ENCODE measurements around the gene DCC.

DCC gene

GRCh38 chr18:52764316-52764715, 424.3 kb downstream of the DCC start:
- no peak overlapping the region for H3K4me3 ChIP-seq (ENCODE audit: low read depth, low read length)
- no peak for DNase-seq (ENCODE audit: low read depth)
- no peak for TF ChIP-seq CTCF (conservative IDR thresholded peaks at IDR 0.05; ENCODE audit: low read depth, low read length)

GRCh38 chr18:52766002-52766545, 426.1 kb downstream of the DCC start:
- no peak for TF ChIP-seq CTCF (conservative IDR thresholded peaks at IDR 0.05; ENCODE audit: low read depth, low read length)

GRCh38 chr18:52781113-52781512, 441.1 kb downstream of the DCC start:
- no peak overlapping the region for H3K4me3 ChIP-seq (ENCODE audit: low read depth, low read length)
- no peak for DNase-seq (ENCODE audit: low read depth)
- TF ChIP-seq CTCF (conservative IDR thresholded peaks at IDR 0.05; ENCODE audit: low read depth, low read length), result no peak

More at GRCh38 chr18:52766002-52766545, 426.1 kb downstream of the DCC start:
- no peak for DNase-seq (ENCODE audit: low read depth)
- no peak overlapping the region for H3K4me3 ChIP-seq (ENCODE audit: low read depth, low read length)

- TF ChIP-seq CTCF (conservative IDR thresholded peaks at IDR 0.05; ENCODE audit: low read depth, low read length), result no peak
- no peak overlapping the region for H3K4me3 ChIP-seq (ENCODE audit: low read depth, low read length)
- DNase-seq (ENCODE audit: low read depth), result no peak
These were observed 451.3 kb downstream of the DCC start for GRCh38 chr18:52791321-52791720.

- no peak overlapping the region for H3K4me3 ChIP-seq (ENCODE audit: low read depth, low read length)
- TF ChIP-seq CTCF (conservative IDR thresholded peaks at IDR 0.05; ENCODE audit: low read depth, low read length), result no peak
- DNase-seq (ENCODE audit: low read depth), result no peak
These were observed 472.8 kb downstream of the DCC start for GRCh38 chr18:52812834-52813233.

GRCh38 chr18:52813635-52814416, 473.8 kb downstream of the DCC start:
- DNase-seq (ENCODE audit: low read depth), result no peak
- TF ChIP-seq CTCF (conservative IDR thresholded peaks at IDR 0.05; ENCODE audit: low read depth, low read length), result no peak
- no peak overlapping the region for H3K4me3 ChIP-seq (ENCODE audit: low read depth, low read length)

- no peak for TF ChIP-seq CTCF (conservative IDR thresholded peaks at IDR 0.05; ENCODE audit: low read depth, low read length)
- no peak for DNase-seq (ENCODE audit: low read depth)
- no peak overlapping the region for H3K4me3 ChIP-seq (ENCODE audit: low read depth, low read length)
These were observed 475.7 kb downstream of the DCC start for GRCh38 chr18:52815651-52816050.

Data from choroid plexus epithelial cell (primary cell).